Smooth muscle cell of bladder (primary cell): Measurements from ENCODE around the gene FAM234A. TPM values are rescaled to one million over a fixed set of nuclear protein-coding genes. Genes with fewer than 3 reads are reported as not detected.

Experiments used
- total RNA-seq: library from RNA; depleted of rRNA; stranded (reverse); fragments of >200 nt; gene quantifications from 2 replicates; pipeline ENCODE4 v1.2.3, GENCODE V29; 2014

The FAM234A gene
- total RNA-seq = 50.6 and 51.9 TPM in 2 replicates

GRCh38 chr16:234468-235305 is at the start of gene FAM234A:
Gene FAM234A, plus strand, starts transcription at chr16:234821. Its CDS starts 19,593 bp downstream, at chr16:254414.

GRCh38 chr16:228852-229730 is 5.5 kb upstream of the FAM234A start, which contains the start of gene LUC7L:
Gene LUC7L, minus strand, starts transcription at chr16:229449. Its CDS starts 110 bp downstream, at chr16:229339.

GRCh38 chr16:275786-276232 is 41.2 kb downstream of the FAM234A start, which contains the start of gene RGS11:
Gene RGS11, minus strand, starts transcription at chr16:275944. Its CDS starts 33 bp downstream, at chr16:275911.

GRCh38 chr16:280552-280951 is 45.9 kb downstream of the FAM234A start, which contains the start of gene ARHGDIG:
Gene ARHGDIG, plus strand, starts transcription at chr16:280591. Its CDS starts 90 bp downstream, at chr16:280681.

GRCh38 chr16:283033-283805 is 48.6 kb downstream of the FAM234A start, which contains the start of gene PDIA2:
Gene PDIA2, plus strand, starts transcription at chr16:283164. Its CDS starts 6 bp downstream, at chr16:283170.

Other genes with a start within 250 kb of the FAM234A start
- gene POLR3K, start 181.2 kb upstream of the FAM234A start, total RNA-seq = 3.6 and 4.0 TPM in 2 replicates
- gene SNRNP25, start 181.0 kb upstream of the FAM234A start, total RNA-seq = 34.6 and 41.3 TPM in 2 replicates
- gene RHBDF1, start 162.2 kb upstream of the FAM234A start, total RNA-seq = 40.4 and 41.6 TPM in 2 replicates
- 188 and 248 TPM in 2 replicates for gene MPG, start 156.6 kb upstream of the FAM234A start, total RNA-seq
- gene NPRL3, start 96.1 kb upstream of the FAM234A start, total RNA-seq = 5.4 and 6.1 TPM in 2 replicates
- gene HBZ, start 82.2 kb upstream of the FAM234A start, total RNA-seq = not detected in 2 replicates
- gene HBM, start 68.8 kb upstream of the FAM234A start, total RNA-seq = not detected in 2 replicates
- gene HBA2, start 61.9 kb upstream of the FAM234A start, total RNA-seq = not detected in 2 replicates
- not detected in 2 replicates for gene HBA1, start 58.1 kb upstream of the FAM234A start, total RNA-seq
- gene HBQ1, start 54.4 kb upstream of the FAM234A start, total RNA-seq = not detected in 2 replicates
- gene LUC7L, start 5.4 kb upstream of the FAM234A start, total RNA-seq = 29.2 and 29.5 TPM in 2 replicates
- 1.1 and 3.7 TPM in 2 replicates for gene RGS11, start 41.1 kb downstream of the FAM234A start, total RNA-seq
- 0.28 and 1.8 TPM in 2 replicates for gene ARHGDIG, start 45.8 kb downstream of the FAM234A start, total RNA-seq
- gene PDIA2, start 48.3 kb downstream of the FAM234A start, total RNA-seq = 0.37 TPM in 1 of 2 replicates, not detected in the other
- 15.2 and 19.0 TPM in 2 replicates for gene AXIN1, start 117.9 kb downstream of the FAM234A start, total RNA-seq
- gene MRPL28, start 135.7 kb downstream of the FAM234A start, total RNA-seq = 72.5 and 89.0 TPM in 2 replicates
- 59.2 and 66.6 TPM in 2 replicates for gene PGAP6, start 147.2 kb downstream of the FAM234A start, total RNA-seq
- 69.0 and 73.0 TPM in 2 replicates for gene NME4, start 162.4 kb downstream of the FAM234A start, total RNA-seq
- gene DECR2, start 167.1 kb downstream of the FAM234A start, total RNA-seq = 9.9 and 11.4 TPM in 2 replicates
- 14.2 and 23.1 TPM in 2 replicates for gene RAB11FIP3, start 190.8 kb downstream of the FAM234A start, total RNA-seq